SU-DHL-6 (cell line): ENCODE data around the gene EXOC6.

Experiments
- H2AFZ ChIP-seq: fragments of 200-600 bp; sonication (generic); 2 replicates; pipeline ENCODE4 v1.6.1; 2014; ENCODE audit warnings: low read depth, mild to moderate bottlenecking, moderate library complexity, mixed read lengths, antibody characterized with exemption, low read length; ENCODE audit not compliant: severe bottlenecking
- H3F3A ChIP-seq: fragments of 200-600 bp; shearing (Covaris generic); 2 replicates; pipeline ENCODE4 v1.6.0; 2016; ENCODE audit warnings: antibody characterized with exemption, mild to moderate bottlenecking; ENCODE audit not compliant: insufficient read depth
- H3K27ac ChIP-seq: fragments of 200-600 bp; sonication (generic); 2 replicates; pipeline ENCODE4 v1.5.1; 2016; ENCODE audit warnings: low read depth, mild to moderate bottlenecking, low read length, moderate library complexity, mixed read lengths
- H3K27me3 ChIP-seq: fragments of 200-600 bp; sonication (generic), shearing (Covaris generic); 2 replicates; pipeline ENCODE4 v1.6.0; 2014; ENCODE audit warnings: mild to moderate bottlenecking, low read length
- H3K36me3 ChIP-seq: fragments of 200-600 bp; sonication (generic); 2 replicates; pipeline ENCODE4 v1.6.1; 2014; ENCODE audit warnings: mild to moderate bottlenecking, low read length, mixed read lengths
- H3K4me2 ChIP-seq: fragments of 300-600, 200-600 bp; shearing (Covaris generic), sonication (generic); 2 replicates; pipeline ENCODE4 v1.6.0; 2014; ENCODE audit warnings: low read length, low read depth, mild to moderate bottlenecking; ENCODE audit not compliant: poor library complexity, severe bottlenecking
- H3K4me3 ChIP-seq: fragments of 200-600 bp; sonication (generic); 2 replicates; pipeline ENCODE4 v1.5.1; 2014; ENCODE audit warnings: antibody characterized with exemption, low read length, mild to moderate bottlenecking, mixed read lengths; ENCODE audit not compliant: insufficient read depth, poor library complexity, severe bottlenecking
- H3K79me2 ChIP-seq: fragments of 200-600 bp; sonication (generic); 2 replicates; pipeline ENCODE4 v1.6.1; 2014; ENCODE audit warnings: mild to moderate bottlenecking, low read length, moderate library complexity; ENCODE audit not compliant: insufficient read depth
- H3K9ac ChIP-seq: fragments of 200-600 bp; sonication (generic); 2 replicates; pipeline ENCODE4 v1.7.0; 2014; ENCODE audit warnings: mild to moderate bottlenecking, low read length
- H3K9me2 ChIP-seq: fragments of 200-600 bp; sonication (generic); replicated peaks from 2 replicates; pipeline ENCODE4 v1.6.1; 2014; ENCODE audit warnings: low read length; ENCODE audit not compliant: insufficient read depth
- H3K9me3 ChIP-seq: fragments of 200-600 bp; sonication (generic); 2 replicates; pipeline ENCODE4 v1.6.1; 2014; ENCODE audit warnings: low read length, mixed read lengths; ENCODE audit not compliant: insufficient read depth
- H4K20me1 ChIP-seq: fragments of 200-600 bp; sonication (generic); 2 replicates; pipeline ENCODE4 v1.6.1; 2014; ENCODE audit warnings: low read depth, mild to moderate bottlenecking, antibody characterized with exemption, low read length, moderate library complexity, mixed read lengths
- CTCF ChIP-seq: fragments of 200-600 bp; sonication (generic); IDR thresholded peaks from one replicate; pipeline ENCODE4 v1.5.1; 2017; ENCODE audit warnings: antibody characterized with exemption, mild to moderate bottlenecking, low read length, moderate library complexity; ENCODE audit not compliant: insufficient read depth, poor library complexity, severe bottlenecking
- EZH2phosphoT487 ChIP-seq: fragments of 200-600 bp; sonication (generic), shearing (Covaris generic); conservative IDR thresholded peaks from 2 replicates; pipeline ENCODE4 v1.6.1; 2018; ENCODE audit warnings: mild to moderate bottlenecking, antibody characterized with exemption, low read length, moderate library complexity, mixed read lengths

EXOC6 gene

GRCh38 chr10:93066544-93066913, 218.2 kb downstream of the EXOC6 start:
- H3K36me3 ChIP-seq: no peaks in the 10 kb centered on the region
- TF ChIP-seq EZH2phosphoT487: no peak
- no peak for TF ChIP-seq CTCF
- no peak overlapping the region for H3K9ac ChIP-seq
- no peaks in the 10 kb centered on the region for H3K27me3 ChIP-seq
- H3K79me2 ChIP-seq: no peaks in the 10 kb centered on the region
- H4K20me1 ChIP-seq: no peaks in the 10 kb centered on the region
- H3K27ac ChIP-seq: no peak overlapping the region
- H3F3A ChIP-seq: no peaks in the 10 kb centered on the region
- H3K9me3 ChIP-seq: no peaks in the 10 kb centered on the region
- no peak overlapping the region for H2AFZ ChIP-seq
- no peak overlapping the region for H3K4me2 ChIP-seq
- H3K4me3 ChIP-seq: no peak overlapping the region
- no peaks in the 10 kb centered on the region for H3K9me2 ChIP-seq

GRCh38 chr10:93067443-93068365, 219.4 kb downstream of the EXOC6 start:
- H3K9me3 ChIP-seq: no peaks in the 10 kb centered on the region
- H3K9me2 ChIP-seq: no peaks in the 10 kb centered on the region
- H4K20me1 ChIP-seq: no peaks in the 10 kb centered on the region
- H3K79me2 ChIP-seq: no peaks in the 10 kb centered on the region
- H3K27me3 ChIP-seq: no peaks in the 10 kb centered on the region
- no peak overlapping the region for H3K9ac ChIP-seq
- H3K36me3 ChIP-seq: no peaks in the 10 kb centered on the region
- TF ChIP-seq CTCF: no peak
- no peak for TF ChIP-seq EZH2phosphoT487
- H3K4me3 ChIP-seq: no peak overlapping the region
- H3F3A ChIP-seq: no peaks in the 10 kb centered on the region
- no peak overlapping the region for H2AFZ ChIP-seq
- H3K4me2 ChIP-seq: no peak overlapping the region
- no peak overlapping the region for H3K27ac ChIP-seq

- Histone ChIP-seq H2AFZ (no peak overlapping the region), H3K9ac (no peak overlapping the region)
- TF ChIP-seq EZH2phosphoT487: no peak
- no peak for TF ChIP-seq CTCF
These were observed 220.3 kb downstream of the EXOC6 start for GRCh38 chr10:93068411-93069244.

More at GRCh38 chr10:93068411-93069244, 220.3 kb downstream of the EXOC6 start:
- no peak overlapping the region for H3K4me2 ChIP-seq
- no peaks in the 10 kb centered on the region for H3K9me3 ChIP-seq
- H3K36me3 ChIP-seq: no peaks in the 10 kb centered on the region
- H3K79me2 ChIP-seq: no peaks in the 10 kb centered on the region
- no peak overlapping the region for H3K4me3 ChIP-seq
- no peak overlapping the region for H3K27ac ChIP-seq
- H3K9me2 ChIP-seq: no peaks in the 10 kb centered on the region
- H4K20me1 ChIP-seq: no peaks in the 10 kb centered on the region
- H3K27me3 ChIP-seq: no peaks in the 10 kb centered on the region
- no peaks in the 10 kb centered on the region for H3F3A ChIP-seq
